HG02870 (cell line): ENCODE data around the gene RBM10.
"Not testable (repeated sequence)": the region's sequence is repeated elsewhere in the genome, so short reads cannot be mapped to it uniquely, and the experiment has no call there.

ENCODE experiments used
- ATAC-seq: cut with Tn5 transposase; IDR thresholded peaks from one replicate; pipeline ENCODE4 v1.9.1; 2021; ENCODE audit warnings: mild to moderate bottlenecking, moderate library complexity; ENCODE audit not compliant: unreplicated experiment

Gene RBM10

GRCh38 chrX:47144626-47145394 is at the start of gene RBM10, which contains the start of gene NDUFB11:
Gene RBM10 (plus strand): TSS chrX:47145221. CDS start chrX:47147482, 2,261 bp downstream.
Gene NDUFB11 (minus strand): TSS chrX:47144702. CDS start chrX:47144679, 23 bp downstream.
- peak; percentile 88 for ATAC-seq

GRCh38 chrX:47097018-47097417 is 48.0 kb upstream of the RBM10 start:
- ATAC-seq, result no peak

GRCh38 chrX:47098338-47099094 is 46.5 kb upstream of the RBM10 start:
- ATAC-seq, result no peak

GRCh38 chrX:47101206-47101605 is 43.8 kb upstream of the RBM10 start:
- ATAC-seq, result no peak

- ATAC-seq, result not testable (repeated sequence)
Measured at GRCh38 chrX:47110936-47111615, 33.9 kb upstream of the RBM10 start.

- no peak for ATAC-seq
Measured at GRCh38 chrX:47112316-47112954, 32.6 kb upstream of the RBM10 start.

- not testable (repeated sequence) for ATAC-seq
Measured at GRCh38 chrX:47116551-47117110, 28.4 kb upstream of the RBM10 start.

- not testable (repeated sequence) for ATAC-seq
Measured at GRCh38 chrX:47124466-47124865, 20.6 kb upstream of the RBM10 start.

- peak; percentile 96 for ATAC-seq
Measured at GRCh38 chrX:47129157-47129898, 15.7 kb upstream of the RBM10 start.

- ATAC-seq, result no peak
Measured at GRCh38 chrX:47129899-47130358, 15.1 kb upstream of the RBM10 start.

- no peak for ATAC-seq
Measured at GRCh38 chrX:47133493-47133892, 11.5 kb upstream of the RBM10 start.

- not testable (repeated sequence) for ATAC-seq
Measured at GRCh38 chrX:47135650-47136049, 9.4 kb upstream of the RBM10 start.

- ATAC-seq, result no peak
Measured at GRCh38 chrX:47138171-47138570, 6.8 kb upstream of the RBM10 start.

GRCh38 chrX:47143894-47144625 is 961 bp upstream of the RBM10 start:
- ATAC-seq, result peak; percentile 2

- ATAC-seq, result peak; percentile 18
Measured at GRCh38 chrX:47145395-47146120, 537 bp downstream of the RBM10 start.

- no peak for ATAC-seq
Measured at GRCh38 chrX:47146121-47146935, 1.3 kb downstream of the RBM10 start.
